Thoracic aorta (tissue), 2 donors: ENCODE measurements around the gene NCSTN. TPM values are rescaled to one million over a fixed set of nuclear protein-coding genes. Genes with fewer than 3 reads are reported as not detected.
"Not testable (repeated sequence)": the region's sequence is repeated elsewhere in the genome, so short reads cannot be mapped to it uniquely, and the experiment has no call there.

Source experiments
- ATAC-seq: fragments of 150-250 bp; one replicate; pipeline ENCODE4 v1.8.0; 2017; ENCODE audit warnings: low read depth; ENCODE audit not compliant: insufficient number of reproducible peaks, low FRiP score
- DNase-seq: peaks from one replicate; pipeline ENCODE4 v3.0.0-alpha.2; 2020; ENCODE audit warnings: low spot score
- H3K27ac ChIP-seq, 2 donors: fragments of 200-600 bp; sonication (generic); 1 replicate in 1 of 2; 2 replicates in 1 of 2; pipeline ENCODE4 v1.5.1; 2016; ENCODE audit warnings: mild to moderate bottlenecking in 2 of 2, moderate library complexity in 2 of 2
- H3K27me3 ChIP-seq: fragments of 200-600 bp; sonication (generic); replicated peaks from 2 replicates; pipeline ENCODE4 v1.6.0; 2016; ENCODE audit warnings: mild to moderate bottlenecking; ENCODE audit not compliant: insufficient read depth
- H3K36me3 ChIP-seq: fragments of 200-600 bp; sonication (generic); one replicate; pipeline ENCODE4 v1.5.1; 2016
- H3K4me1 ChIP-seq, 2 donors: fragments of 200-600 bp; sonication (generic); 1 replicate in 1 of 2; 2 replicates in 1 of 2; pipeline versions ENCODE4 v1.5.1 to v1.6.0; 2016; ENCODE audit warnings: low read depth in 2 of 2, mild to moderate bottlenecking in 1 of 2; ENCODE audit not compliant: control insufficient read depth in 1 of 2
- H3K4me3 ChIP-seq: fragments of 200-600 bp; sonication (generic); 2 replicates; pipeline ENCODE4 v1.5.1; 2016; ENCODE audit warnings: mild to moderate bottlenecking
- H3K9me3 ChIP-seq: fragments of 200-600 bp; sonication (generic); 2 replicates; pipeline ENCODE4 v1.5.1; 2016
- CTCF ChIP-seq: fragments of 200-600 bp; sonication (generic); IDR thresholded peaks from one replicate; pipeline ENCODE4 v1.5.1; 2019; ENCODE audit warnings: antibody characterized with exemption
- total RNA-seq, 2 donors: library from RNA; depleted of rRNA; stranded (reverse); fragments of >200 nt; gene quantifications; one replicate each; pipeline versions ENCODE4 v1.1.0 to v1.2.3, GENCODE V29; 2016

Gene NCSTN
- total RNA-seq, 2 donors from 2014 or later = 49.4 to 67.1 TPM

- Histone ChIP-seq H3K27ac (no peak overlapping the region), H3K4me1 (peaks cover 0 to 7% of the 10 kb centered on the region in 2 donors), H3K9me3 (no peaks in the 10 kb centered on the region), H3K36me3 (no peaks in the 10 kb centered on the region), H3K4me3 (no peak overlapping the region), H3K27me3 (no peaks in the 10 kb centered on the region)
- TF ChIP-seq CTCF = no peak
- no peak for ATAC-seq
- no peak for DNase-seq
Observed at GRCh38 chr1:160373696-160374095, 30.5 kb downstream of the NCSTN start.

GRCh38 chr1:160374306-160375110 lies 31.3 kb downstream of the NCSTN start:
- Histone ChIP-seq H3K27ac (no peak overlapping the region), H3K27me3 (no peaks in the 10 kb centered on the region), H3K9me3 (no peaks in the 10 kb centered on the region), H3K36me3 (no peaks in the 10 kb centered on the region), H3K4me3 (no peak overlapping the region), H3K4me1 (peaks cover 0 to 7% of the 10 kb centered on the region in 2 donors)
- TF ChIP-seq CTCF = no peak
- DNase-seq = no peak
- ATAC-seq = no peak

GRCh38 chr1:160375788-160376524 lies 32.8 kb downstream of the NCSTN start:
- TF ChIP-seq CTCF = no peak
- Histone ChIP-seq H3K4me1 (peaks cover 0 to 7% of the 10 kb centered on the region in 2 donors), H3K27ac (no peak overlapping the region), H3K9me3 (no peaks in the 10 kb centered on the region), H3K36me3 (no peaks in the 10 kb centered on the region), H3K4me3 (peak overlapping the region; percentile 14), H3K27me3 (no peaks in the 10 kb centered on the region)
- DNase-seq (no peak), ATAC-seq (no peak)

GRCh38 chr1:160376525-160377131 lies 33.4 kb downstream of the NCSTN start:
- no peak for DNase-seq
- no peak for ATAC-seq
- H3K9me3 ChIP-seq = no peaks in the 10 kb centered on the region
- H3K27me3 ChIP-seq = no peaks in the 10 kb centered on the region
- no peaks in the 10 kb centered on the region for H3K36me3 ChIP-seq
- no peak overlapping the region for H3K27ac ChIP-seq
- peak; percentile 69 for TF ChIP-seq CTCF
- no peak overlapping the region for H3K4me3 ChIP-seq
- peaks cover 0 to 7% of the 10 kb centered on the region in 2 donors for H3K4me1 ChIP-seq

GRCh38 chr1:160377585-160378206 lies 34.5 kb downstream of the NCSTN start:
- peaks cover 0 to 7% of the 10 kb centered on the region in 2 donors for H3K4me1 ChIP-seq
- no peaks in the 10 kb centered on the region for H3K9me3 ChIP-seq
- no peak for DNase-seq
- no peak overlapping the region for H3K4me3 ChIP-seq
- H3K27ac ChIP-seq = no peak overlapping the region
- ATAC-seq = no peak
- no peaks in the 10 kb centered on the region for H3K27me3 ChIP-seq
- H3K36me3 ChIP-seq = no peaks in the 10 kb centered on the region
- TF ChIP-seq CTCF = no peak

GRCh38 chr1:160384812-160385211 lies 41.6 kb downstream of the NCSTN start:
- not testable (repeated sequence) for ATAC-seq, H3K9me3 ChIP-seq, H3K27ac ChIP-seq, H3K4me1 ChIP-seq, H3K27me3 ChIP-seq, H3K36me3 ChIP-seq, H3K4me3 ChIP-seq, DNase-seq

GRCh38 chr1:160388406-160388805 lies 45.2 kb downstream of the NCSTN start:
- H3K9me3 ChIP-seq, DNase-seq, H3K27me3 ChIP-seq, H3K4me3 ChIP-seq, H3K36me3 ChIP-seq, H3K27ac ChIP-seq, H3K4me1 ChIP-seq, ATAC-seq: not testable (repeated sequence)
